Endothelial cell of umbilical vein (primary cell): ENCODE results near the gene SLC25A22.

Experiments used
- CTCF ChIP-seq, 2 donors: IDR thresholded peaks; 1 replicate in 1 of 2; 2 replicates in 1 of 2; pipeline ENCODE4 v1.5.1; 2011; ENCODE audit warnings: low read length in 2 of 2, mild to moderate bottlenecking in 2 of 2, moderate library complexity in 2 of 2, control low read depth in 1 of 2, inconsistent platforms in 1 of 2, low read depth in 1 of 2; ENCODE audit not compliant: insufficient read depth in 1 of 2; ENCODE audit errors: extremely low read depth in 1 of 2
- EZH2 ChIP-seq: IDR thresholded peaks from 2 replicates; pipeline ENCODE4 v1.6.1; 2012; ENCODE audit warnings: borderline replicate concordance, low read depth, mild to moderate bottlenecking, moderate library complexity, low read length, inconsistent platforms; ENCODE audit not compliant: severe bottlenecking
- FOS ChIP-seq: IDR thresholded peaks from 2 replicates; pipeline ENCODE4 v1.6.1; 2011; ENCODE audit warnings: mild to moderate bottlenecking, low read length, moderate library complexity, borderline replicate concordance; ENCODE audit not compliant: insufficient read depth
- JUN ChIP-seq: IDR thresholded peaks from 2 replicates; pipeline ENCODE4 v1.6.1; 2011; ENCODE audit warnings: borderline replicate concordance, low read depth; ENCODE audit not compliant: insufficient read length, insufficient read depth
- MAX ChIP-seq: IDR thresholded peaks from 2 replicates; pipeline ENCODE4 v1.6.1; 2011; ENCODE audit not compliant: insufficient read depth, insufficient read length
- MYC ChIP-seq: IDR thresholded peaks from one replicate; pipeline ENCODE4 v1.6.1; 2011; ENCODE audit warnings: mild to moderate bottlenecking, low read depth, low read length
- POLR2A ChIP-seq: IDR thresholded peaks from 2 replicates; pipeline ENCODE4 v1.6.1; 2012; ENCODE audit warnings: low read depth, mild to moderate bottlenecking, control low read depth, low read length
- POLR2AphosphoS5 ChIP-seq: IDR thresholded peaks from 2 replicates; pipeline ENCODE4 v1.6.1; 2012; ENCODE audit warnings: low read depth, mild to moderate bottlenecking, control low read depth, low read length, moderate library complexity; ENCODE audit not compliant: insufficient read depth

GRCh38 chr11:816433-816779 is 18.3 kb upstream of the SLC25A22 start:
- no peak for TF ChIP-seq CTCF (IDR thresholded peaks at IDR 0.05; ENCODE audit: extremely low read depth in 1 of 2, insufficient read depth in 1 of 2, low read depth in 1 of 2, low read length in 2 of 2)
- no peak for TF ChIP-seq JUN
- no peak for TF ChIP-seq POLR2A
- no peak for TF ChIP-seq POLR2AphosphoS5
- TF ChIP-seq EZH2, result no peak
- TF ChIP-seq MYC, result no peak
- no peak for TF ChIP-seq MAX
- no peak for TF ChIP-seq FOS
